ENCODE measurements around the gene MKRN2.

DNA sequence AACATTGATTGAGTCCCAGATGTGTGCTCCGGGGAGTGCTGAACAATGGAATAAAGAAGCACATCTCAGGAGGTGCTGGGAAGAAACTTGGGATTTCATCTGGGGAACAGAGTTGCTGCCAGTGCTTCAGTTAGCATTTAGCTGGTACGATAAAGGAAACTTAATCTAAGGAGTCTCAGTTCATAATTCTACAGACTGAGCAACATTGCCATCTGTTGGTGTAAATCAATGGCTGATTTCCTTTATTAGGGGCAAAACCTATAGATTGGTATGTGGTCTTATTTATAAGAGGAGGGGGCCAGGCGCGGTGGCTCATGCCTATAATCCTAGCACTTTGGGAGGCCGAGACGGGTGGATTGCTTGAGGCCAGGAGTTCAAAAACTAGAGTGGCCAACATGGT is 20.5 kb upstream of the MKRN2 start:
- no peak for TF ChIP-seq RFX5 (IDR thresholded peaks at IDR 0.05)
- no peak for TF ChIP-seq USF2 (IDR thresholded peaks at IDR 0.05)
- TF ChIP-seq, protein P1, sequence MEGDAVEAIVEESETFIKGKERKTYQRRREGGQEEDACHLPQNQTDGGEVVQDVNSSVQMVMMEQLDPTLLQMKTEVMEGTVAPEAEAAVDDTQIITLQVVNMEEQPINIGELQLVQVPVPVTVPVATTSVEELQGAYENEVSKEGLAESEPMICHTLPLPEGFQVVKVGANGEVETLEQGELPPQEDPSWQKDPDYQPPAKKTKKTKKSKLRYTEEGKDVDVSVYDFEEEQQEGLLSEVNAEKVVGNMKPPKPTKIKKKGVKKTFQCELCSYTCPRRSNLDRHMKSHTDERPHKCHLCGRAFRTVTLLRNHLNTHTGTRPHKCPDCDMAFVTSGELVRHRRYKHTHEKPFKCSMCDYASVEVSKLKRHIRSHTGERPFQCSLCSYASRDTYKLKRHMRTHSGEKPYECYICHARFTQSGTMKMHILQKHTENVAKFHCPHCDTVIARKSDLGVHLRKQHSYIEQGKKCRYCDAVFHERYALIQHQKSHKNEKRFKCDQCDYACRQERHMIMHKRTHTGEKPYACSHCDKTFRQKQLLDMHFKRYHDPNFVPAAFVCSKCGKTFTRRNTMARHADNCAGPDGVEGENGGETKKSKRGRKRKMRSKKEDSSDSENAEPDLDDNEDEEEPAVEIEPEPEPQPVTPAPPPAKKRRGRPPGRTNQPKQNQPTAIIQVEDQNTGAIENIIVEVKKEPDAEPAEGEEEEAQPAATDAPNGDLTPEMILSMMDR (IDR thresholded peaks at IDR 0.05): no peak
- TF ChIP-seq SMC3 (IDR thresholded peaks at IDR 0.05): no peak
- no peak for TF ChIP-seq MAX (IDR thresholded peaks at IDR 0.05)

Measured in A549 (cell line).